ENCODE results near the gene ATP6V1E1. TPM values are rescaled to one million over a fixed set of nuclear protein-coding genes. Genes with fewer than 3 reads are reported as not detected.

The ATP6V1E1 gene
- polyA plus RNA-seq, 2 of the 4 experiments (the other 2 are of a cell fraction), result 112 to 123 TPM

DNA sequence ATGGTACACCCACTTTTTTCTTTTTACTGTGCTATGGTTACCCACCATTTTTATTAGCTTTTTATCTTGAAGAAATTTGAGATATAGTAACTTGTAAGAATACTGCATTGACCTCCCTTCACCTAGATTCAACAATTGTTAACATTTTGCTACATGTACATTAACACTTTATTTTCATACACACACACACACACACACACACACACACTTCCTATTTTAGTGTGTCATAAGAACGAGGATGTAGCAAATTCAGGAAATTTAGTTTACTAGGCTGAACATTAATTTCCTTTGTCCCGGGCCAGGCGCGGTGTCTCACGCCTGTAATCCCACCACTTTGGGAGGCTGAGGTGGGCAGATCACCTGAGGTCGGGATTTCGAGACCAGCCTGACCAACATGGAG lies 1.1 kb upstream of the ATP6V1E1 start:
- 93% methylated on average over 7 of the region's 7 CpGs for WGBS (ENCODE audit: missing lambda C conversion rate)
- POLR2A ChIA-PET, result interaction anchor here (0.6 to 0.7 kb wide), 3 partner anchors 9 to 20 kb away, joined by 3 read pairs; partner anchors contain the start of gene BCL2L13
- Histone ChIP-seq H3K4me1 (peaks cover 20% of the 10 kb centered on the region), H3K4me3 (peak overlapping the region; percentile 96; the same call in 2 of the 3 replicates), H3K27ac (peak overlapping the region; percentile 90 to 97), H3K4me2 (peak overlapping the region; percentile 72), H3K9me3 (no peaks in the 10 kb centered on the region)
- FAIRE-seq (no peak), DNase-seq (ENCODE audit: low read depth in 1 of 2, low spot score in 1 of 2) (no peak), ATAC-seq (no peak)
- TF ChIP-seq POLR2AphosphoS2 (conservative IDR thresholded peaks at IDR 0.05; ENCODE audit: low read length), result no peak
- no peak for TF ChIP-seq RFX5 (IDR thresholded peaks at IDR 0.05)
- no peak for TF ChIP-seq TFCP2L1 (CRISPR knock-in tag; IDR thresholded peaks at IDR 0.05)
- no peak for TF ChIP-seq RAD21 (conservative IDR thresholded peaks at IDR 0.05 in 1 of 2, IDR thresholded peaks at IDR 0.05 in 1 of 2)
- TF ChIP-seq, protein P1, sequence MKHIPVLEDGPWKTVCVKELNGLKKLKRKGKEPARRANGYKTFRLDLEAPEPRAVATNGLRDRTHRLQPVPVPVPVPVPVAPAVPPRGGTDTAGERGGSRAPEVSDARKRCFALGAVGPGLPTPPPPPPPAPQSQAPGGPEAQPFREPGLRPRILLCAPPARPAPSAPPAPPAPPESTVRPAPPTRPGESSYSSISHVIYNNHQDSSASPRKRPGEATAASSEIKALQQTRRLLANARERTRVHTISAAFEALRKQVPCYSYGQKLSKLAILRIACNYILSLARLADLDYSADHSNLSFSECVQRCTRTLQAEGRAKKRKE (CRISPR knock-in tag; IDR thresholded peaks at IDR 0.05; ENCODE audit: low read depth), result no peak
- TF ChIP-seq HOXB5 (CRISPR knock-in tag; IDR thresholded peaks at IDR 0.05), result no peak
- TF ChIP-seq GATA3 (IDR thresholded peaks at IDR 0.05; ENCODE audit: borderline replicate concordance), result no peak
- no peak for TF ChIP-seq MYC (IDR thresholded peaks at IDR 0.05; ENCODE audit: borderline replicate concordance, low read length)
- TF ChIP-seq, protein P2, sequence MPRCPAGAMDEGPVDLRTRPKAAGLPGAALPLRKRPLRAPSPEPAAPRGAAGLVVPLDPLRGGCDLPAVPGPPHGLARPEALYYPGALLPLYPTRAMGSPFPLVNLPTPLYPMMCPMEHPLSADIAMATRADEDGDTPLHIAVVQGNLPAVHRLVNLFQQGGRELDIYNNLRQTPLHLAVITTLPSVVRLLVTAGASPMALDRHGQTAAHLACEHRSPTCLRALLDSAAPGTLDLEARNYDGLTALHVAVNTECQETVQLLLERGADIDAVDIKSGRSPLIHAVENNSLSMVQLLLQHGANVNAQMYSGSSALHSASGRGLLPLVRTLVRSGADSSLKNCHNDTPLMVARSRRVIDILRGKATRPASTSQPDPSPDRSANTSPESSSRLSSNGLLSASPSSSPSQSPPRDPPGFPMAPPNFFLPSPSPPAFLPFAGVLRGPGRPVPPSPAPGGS (IDR thresholded peaks at IDR 0.05), result no peak
- TF ChIP-seq ZSCAN20 (CRISPR knock-in tag; IDR thresholded peaks at IDR 0.05), result no peak
- no peak for TF ChIP-seq HOXB13 (CRISPR knock-in tag; IDR thresholded peaks at IDR 0.05; ENCODE audit: low read depth)
- no peak for TF ChIP-seq NFE2L2 (conservative IDR thresholded peaks at IDR 0.05; ENCODE audit: low read length)
- TF ChIP-seq KDM5A (IDR thresholded peaks at IDR 0.05), result no peak
- no peak for TF ChIP-seq KDM1A (IDR thresholded peaks at IDR 0.05; ENCODE audit: low read depth)
- TF ChIP-seq HOXA7 (CRISPR knock-in tag; IDR thresholded peaks at IDR 0.05), result no peak
- no peak for TF ChIP-seq FOXS1 (CRISPR knock-in tag; IDR thresholded peaks at IDR 0.05)
- CTCF ChIA-PET, result no interaction called here

DNA sequence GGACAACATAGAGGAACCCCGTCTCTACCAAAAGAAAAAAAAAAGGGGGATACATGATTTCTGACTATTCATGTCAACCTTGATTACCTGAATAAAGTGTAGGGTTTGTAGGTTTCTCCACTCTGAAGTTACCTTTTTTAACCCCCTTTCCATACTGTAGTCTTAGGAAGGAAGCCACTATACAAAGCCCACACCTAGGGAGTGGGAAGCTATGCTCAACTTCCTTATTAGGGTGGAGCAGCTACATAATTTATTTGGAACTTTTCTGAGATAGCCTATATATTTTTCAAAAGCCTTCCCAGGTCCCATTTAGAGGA lies 582 bp upstream of the ATP6V1E1 start:
- Histone ChIP-seq H3K27ac (peak overlapping the region; percentile 90 to 97), H3K4me3 (peak overlapping the region; percentile 96), H3K4me1 (peaks cover 19% of the 10 kb centered on the region), H3K9me3 (no peaks in the 10 kb centered on the region), H3K4me2 (peak overlapping the region; percentile 72)
- DNase-seq (ENCODE audit: low read depth in 1 of 2, low spot score in 1 of 2), result no peak
- FAIRE-seq, result no peak
- ChIA-PET CTCF (no interaction called here), POLR2A (interaction anchor here (0.6 to 0.7 kb wide), 3 partner anchors 9 to 20 kb away, joined by 3 read pairs; partner anchors contain the start of gene BCL2L13)
- peak; percentile 39 to 46; a peak in 4 of 6 replicates for ATAC-seq
- 0% methylated on average over 1 of the region's 1 CpG for WGBS (ENCODE audit: missing lambda C conversion rate)
- TF ChIP-seq, protein P3, sequence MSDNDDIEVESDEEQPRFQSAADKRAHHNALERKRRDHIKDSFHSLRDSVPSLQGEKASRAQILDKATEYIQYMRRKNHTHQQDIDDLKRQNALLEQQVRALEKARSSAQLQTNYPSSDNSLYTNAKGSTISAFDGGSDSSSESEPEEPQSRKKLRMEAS (IDR thresholded peaks at IDR 0.05), result no peak
- no peak for TF ChIP-seq JUN (IDR thresholded peaks at IDR 0.05)
- TF ChIP-seq, protein P4, sequence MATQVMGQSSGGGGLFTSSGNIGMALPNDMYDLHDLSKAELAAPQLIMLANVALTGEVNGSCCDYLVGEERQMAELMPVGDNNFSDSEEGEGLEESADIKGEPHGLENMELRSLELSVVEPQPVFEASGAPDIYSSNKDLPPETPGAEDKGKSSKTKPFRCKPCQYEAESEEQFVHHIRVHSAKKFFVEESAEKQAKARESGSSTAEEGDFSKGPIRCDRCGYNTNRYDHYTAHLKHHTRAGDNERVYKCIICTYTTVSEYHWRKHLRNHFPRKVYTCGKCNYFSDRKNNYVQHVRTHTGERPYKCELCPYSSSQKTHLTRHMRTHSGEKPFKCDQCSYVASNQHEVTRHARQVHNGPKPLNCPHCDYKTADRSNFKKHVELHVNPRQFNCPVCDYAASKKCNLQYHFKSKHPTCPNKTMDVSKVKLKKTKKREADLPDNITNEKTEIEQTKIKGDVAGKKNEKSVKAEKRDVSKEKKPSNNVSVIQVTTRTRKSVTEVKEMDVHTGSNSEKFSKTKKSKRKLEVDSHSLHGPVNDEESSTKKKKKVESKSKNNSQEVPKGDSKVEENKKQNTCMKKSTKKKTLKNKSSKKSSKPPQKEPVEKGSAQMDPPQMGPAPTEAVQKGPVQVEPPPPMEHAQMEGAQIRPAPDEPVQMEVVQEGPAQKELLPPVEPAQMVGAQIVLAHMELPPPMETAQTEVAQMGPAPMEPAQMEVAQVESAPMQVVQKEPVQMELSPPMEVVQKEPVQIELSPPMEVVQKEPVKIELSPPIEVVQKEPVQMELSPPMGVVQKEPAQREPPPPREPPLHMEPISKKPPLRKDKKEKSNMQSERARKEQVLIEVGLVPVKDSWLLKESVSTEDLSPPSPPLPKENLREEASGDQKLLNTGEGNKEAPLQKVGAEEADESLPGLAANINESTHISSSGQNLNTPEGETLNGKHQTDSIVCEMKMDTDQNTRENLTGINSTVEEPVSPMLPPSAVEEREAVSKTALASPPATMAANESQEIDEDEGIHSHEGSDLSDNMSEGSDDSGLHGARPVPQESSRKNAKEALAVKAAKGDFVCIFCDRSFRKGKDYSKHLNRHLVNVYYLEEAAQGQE (IDR thresholded peaks at IDR 0.05), result no peak
- TF ChIP-seq MAZ (IDR thresholded peaks at IDR 0.05; ENCODE audit: borderline replicate concordance, low read depth, low read length), result no peak
- TF ChIP-seq, protein P5, sequence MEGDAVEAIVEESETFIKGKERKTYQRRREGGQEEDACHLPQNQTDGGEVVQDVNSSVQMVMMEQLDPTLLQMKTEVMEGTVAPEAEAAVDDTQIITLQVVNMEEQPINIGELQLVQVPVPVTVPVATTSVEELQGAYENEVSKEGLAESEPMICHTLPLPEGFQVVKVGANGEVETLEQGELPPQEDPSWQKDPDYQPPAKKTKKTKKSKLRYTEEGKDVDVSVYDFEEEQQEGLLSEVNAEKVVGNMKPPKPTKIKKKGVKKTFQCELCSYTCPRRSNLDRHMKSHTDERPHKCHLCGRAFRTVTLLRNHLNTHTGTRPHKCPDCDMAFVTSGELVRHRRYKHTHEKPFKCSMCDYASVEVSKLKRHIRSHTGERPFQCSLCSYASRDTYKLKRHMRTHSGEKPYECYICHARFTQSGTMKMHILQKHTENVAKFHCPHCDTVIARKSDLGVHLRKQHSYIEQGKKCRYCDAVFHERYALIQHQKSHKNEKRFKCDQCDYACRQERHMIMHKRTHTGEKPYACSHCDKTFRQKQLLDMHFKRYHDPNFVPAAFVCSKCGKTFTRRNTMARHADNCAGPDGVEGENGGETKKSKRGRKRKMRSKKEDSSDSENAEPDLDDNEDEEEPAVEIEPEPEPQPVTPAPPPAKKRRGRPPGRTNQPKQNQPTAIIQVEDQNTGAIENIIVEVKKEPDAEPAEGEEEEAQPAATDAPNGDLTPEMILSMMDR (IDR thresholded peaks at IDR 0.05), result no peak
- TF ChIP-seq FOXS1 (CRISPR knock-in tag; IDR thresholded peaks at IDR 0.05), result no peak
- no peak for TF ChIP-seq HOXA7 (CRISPR knock-in tag; IDR thresholded peaks at IDR 0.05)
- TF ChIP-seq KDM5A (IDR thresholded peaks at IDR 0.05), result no peak
- TF ChIP-seq, protein P6, sequence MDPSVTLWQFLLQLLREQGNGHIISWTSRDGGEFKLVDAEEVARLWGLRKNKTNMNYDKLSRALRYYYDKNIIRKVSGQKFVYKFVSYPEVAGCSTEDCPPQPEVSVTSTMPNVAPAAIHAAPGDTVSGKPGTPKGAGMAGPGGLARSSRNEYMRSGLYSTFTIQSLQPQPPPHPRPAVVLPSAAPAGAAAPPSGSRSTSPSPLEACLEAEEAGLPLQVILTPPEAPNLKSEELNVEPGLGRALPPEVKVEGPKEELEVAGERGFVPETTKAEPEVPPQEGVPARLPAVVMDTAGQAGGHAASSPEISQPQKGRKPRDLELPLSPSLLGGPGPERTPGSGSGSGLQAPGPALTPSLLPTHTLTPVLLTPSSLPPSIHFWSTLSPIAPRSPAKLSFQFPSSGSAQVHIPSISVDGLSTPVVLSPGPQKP (IDR thresholded peaks at IDR 0.05; ENCODE audit: low read depth, low read length), result no peak
- TF ChIP-seq MAFK (IDR thresholded peaks at IDR 0.05; ENCODE audit: partially characterized antibody), result no peak
- TF ChIP-seq POLR2AphosphoS2 (conservative IDR thresholded peaks at IDR 0.05; ENCODE audit: low read length), result no peak
- no peak for TF ChIP-seq TP53 (CRISPR knock-in tag; IDR thresholded peaks at IDR 0.05)
- TF ChIP-seq, protein P7, sequence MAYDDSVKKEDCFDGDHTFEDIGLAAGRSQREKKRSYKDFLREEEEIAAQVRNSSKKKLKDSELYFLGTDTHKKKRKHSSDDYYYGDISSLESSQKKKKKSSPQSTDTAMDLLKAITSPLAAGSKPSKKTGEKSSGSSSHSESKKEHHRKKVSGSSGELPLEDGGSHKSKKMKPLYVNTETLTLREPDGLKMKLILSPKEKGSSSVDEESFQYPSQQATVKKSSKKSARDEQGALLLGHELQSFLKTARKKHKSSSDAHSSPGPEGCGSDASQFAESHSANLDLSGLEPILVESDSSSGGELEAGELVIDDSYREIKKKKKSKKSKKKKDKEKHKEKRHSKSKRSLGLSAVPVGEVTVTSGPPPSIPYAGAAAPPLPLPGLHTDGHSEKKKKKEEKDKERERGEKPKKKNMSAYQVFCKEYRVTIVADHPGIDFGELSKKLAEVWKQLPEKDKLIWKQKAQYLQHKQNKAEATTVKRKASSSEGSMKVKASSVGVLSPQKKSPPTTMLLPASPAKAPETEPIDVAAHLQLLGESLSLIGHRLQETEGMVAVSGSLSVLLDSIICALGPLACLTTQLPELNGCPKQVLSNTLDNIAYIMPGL (CRISPR knock-in tag; IDR thresholded peaks at IDR 0.05; ENCODE audit: borderline replicate concordance), result no peak
- TF ChIP-seq ESRRA (IDR thresholded peaks at IDR 0.05; ENCODE audit: borderline replicate concordance, low read length), result no peak
- no peak for TF ChIP-seq CBX8 (IDR thresholded peaks at IDR 0.05)
- TF ChIP-seq JUNB (IDR thresholded peaks at IDR 0.05), result no peak
